ENCODE data around the gene LIMS3. TPM values are rescaled to one million over a fixed set of nuclear protein-coding genes. Genes with fewer than 3 reads are reported as not detected.
"Not testable (repeated sequence)": the region's sequence is repeated elsewhere in the genome, so short reads cannot be mapped to it uniquely, and the experiment has no call there.

Gene LIMS3
- total RNA-seq, 2 experiments from 2014 or later = 0.72 to 0.82 TPM

DNA sequence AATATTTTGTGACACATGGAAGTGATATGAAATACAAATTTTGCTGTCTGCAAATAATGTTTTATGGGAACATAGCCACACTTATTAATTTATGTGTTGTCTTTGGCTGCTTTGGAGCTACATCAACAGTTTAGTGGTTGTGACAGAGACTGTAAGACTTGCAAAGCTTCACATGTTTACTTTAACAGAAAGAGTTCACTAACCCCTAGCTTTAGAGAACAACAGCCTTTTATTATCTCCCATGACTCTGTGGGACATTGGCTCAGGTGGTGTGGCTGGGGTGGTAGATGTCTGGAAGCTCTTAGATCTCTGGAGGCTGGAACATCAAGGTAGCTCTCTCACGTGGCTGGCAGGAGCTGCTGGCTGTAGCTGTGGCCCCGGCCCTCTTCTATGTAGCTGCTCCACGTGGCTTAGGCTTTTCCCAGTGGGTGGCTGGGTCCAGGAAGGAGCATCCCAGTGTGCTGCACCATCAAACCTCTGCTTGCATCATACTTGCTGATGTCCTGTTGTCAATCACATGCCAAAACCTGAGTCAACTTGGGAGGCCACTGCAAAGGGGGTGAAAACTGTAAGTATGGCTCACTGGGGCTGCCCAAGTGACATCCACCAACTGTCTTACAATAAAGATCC, 67.7 kb downstream of the LIMS3 start:
- H3K27ac Mint-ChIP-seq, DNase-seq, H3K9me3 Mint-ChIP-seq, H3K36me3 Mint-ChIP-seq, H3K4me3 Mint-ChIP-seq, H3K27me3 Mint-ChIP-seq, H3K4me1 Mint-ChIP-seq: not testable (repeated sequence)

- not testable (repeated sequence) for H3K4me3 Mint-ChIP-seq, H3K27me3 Mint-ChIP-seq, H3K4me1 Mint-ChIP-seq, H3K9me3 Mint-ChIP-seq, DNase-seq, H3K27ac Mint-ChIP-seq, H3K36me3 Mint-ChIP-seq
Observed at GRCh38 chr2:109966858-109967257, 68.4 kb downstream of the LIMS3 start.

GRCh38 chr2:109969864-109970263, 71.4 kb downstream of the LIMS3 start:
- H3K4me3 Mint-ChIP-seq, H3K27me3 Mint-ChIP-seq, H3K4me1 Mint-ChIP-seq, DNase-seq, H3K9me3 Mint-ChIP-seq, H3K36me3 Mint-ChIP-seq, H3K27ac Mint-ChIP-seq: not testable (repeated sequence)

DNA sequence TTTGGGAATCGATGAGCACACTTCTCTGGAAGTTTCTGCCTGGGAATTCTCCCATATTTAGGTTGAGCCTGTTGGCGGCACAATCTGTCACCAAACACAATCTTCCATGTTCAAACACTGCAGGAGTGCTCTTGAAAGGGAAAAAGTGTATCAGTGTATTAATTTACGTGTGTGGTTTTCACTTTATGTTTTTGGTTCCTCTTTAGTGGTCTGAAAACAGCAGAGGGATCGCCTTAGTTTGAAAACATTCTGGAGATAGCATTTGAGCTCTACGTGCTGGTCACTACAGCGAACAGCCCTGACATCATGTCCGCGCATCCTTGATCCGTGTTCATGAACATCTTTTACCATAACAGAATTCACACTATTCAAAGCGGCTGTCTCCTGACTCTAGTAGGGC, 73.2 kb downstream of the LIMS3 start:
- DNase-seq, H3K27ac Mint-ChIP-seq, H3K27me3 Mint-ChIP-seq, H3K4me1 Mint-ChIP-seq, H3K9me3 Mint-ChIP-seq, H3K36me3 Mint-ChIP-seq, H3K4me3 Mint-ChIP-seq: not testable (repeated sequence)

Other genes starting within 250 kb of the LIMS3 start
- gene RGPD5, start 104.4 kb upstream of the LIMS3 start, total RNA-seq = 10 to 100 TPM; 22.2 to 27.9 TPM
- gene MALL, start 217.1 kb downstream of the LIMS3 start, total RNA-seq = under 1 TPM; 0.35 to 0.42 TPM

All from activated naive CD8-positive, alpha-beta T cell treated with anti-CD3 and anti-CD28 coated beads for 36 hours (primary cell).